Activated T-cell treated with anti-CD3 and anti-CD28 coated beads for 1 hour (primary cell): ENCODE results near the gene DMD.

Experiments used
- DNase-seq: peaks from one replicate; pipeline ENCODE4 v3.0.0-alpha.2; 2020; ENCODE audit warnings: low read depth

Gene DMD

GRCh38 chrX:31854716-31855115, 1356.6 kb downstream of the DMD start:
- no peak for DNase-seq

- DNase-seq, result no peak
Measured at GRCh38 chrX:31851761-31852160, 1359.6 kb downstream of the DMD start.

- no peak for DNase-seq
Measured at GRCh38 chrX:31847773-31848172, 1363.6 kb downstream of the DMD start.

GRCh38 chrX:31845003-31845402, 1366.3 kb downstream of the DMD start:
- DNase-seq, result no peak

- no peak for DNase-seq
Measured at GRCh38 chrX:31838617-31839016, 1372.7 kb downstream of the DMD start.

GRCh38 chrX:31837445-31838049, 1373.8 kb downstream of the DMD start:
- DNase-seq, result no peak

- DNase-seq, result no peak
Measured at GRCh38 chrX:31836479-31836878, 1374.9 kb downstream of the DMD start.

- no peak for DNase-seq
Measured at GRCh38 chrX:31832263-31832662, 1379.1 kb downstream of the DMD start.

GRCh38 chrX:31820430-31821210, 1390.7 kb downstream of the DMD start:
- DNase-seq, result no peak

- DNase-seq, result no peak
Measured at GRCh38 chrX:31819455-31819854, 1391.9 kb downstream of the DMD start.

GRCh38 chrX:31811106-31811505, 1400.2 kb downstream of the DMD start:
- DNase-seq, result no peak

GRCh38 chrX:31808357-31808756, 1403.0 kb downstream of the DMD start:
- no peak for DNase-seq

GRCh38 chrX:31807165-31807564, 1404.2 kb downstream of the DMD start:
- no peak for DNase-seq

GRCh38 chrX:31805781-31806180, 1405.6 kb downstream of the DMD start:
- no peak for DNase-seq

GRCh38 chrX:31800219-31800618, 1411.1 kb downstream of the DMD start:
- DNase-seq, result no peak

- DNase-seq, result no peak
Measured at GRCh38 chrX:31796624-31797023, 1414.7 kb downstream of the DMD start.

GRCh38 chrX:31747411-31747810, 1463.9 kb downstream of the DMD start:
- DNase-seq, result no peak

GRCh38 chrX:31743004-31743403, 1468.3 kb downstream of the DMD start:
- no peak for DNase-seq

- no peak for DNase-seq
Measured at GRCh38 chrX:31717474-31717873, 1493.9 kb downstream of the DMD start.

GRCh38 chrX:31715675-31716074, 1495.7 kb downstream of the DMD start:
- no peak for DNase-seq

- no peak for DNase-seq
Measured at GRCh38 chrX:31714797-31715196, 1496.6 kb downstream of the DMD start.

- no peak for DNase-seq
Measured at GRCh38 chrX:31713120-31713519, 1498.2 kb downstream of the DMD start.

GRCh38 chrX:31711166-31711565, 1500.2 kb downstream of the DMD start:
- DNase-seq, result no peak

GRCh38 chrX:31708116-31708515, 1503.2 kb downstream of the DMD start:
- no peak for DNase-seq
